Adrenal gland (tissue), 5 donors: ENCODE measurements around the gene CFAP299.

Experiments used
- POLR2A ChIP-seq, 2 donors: fragments of 450-650 bp; IDR thresholded peaks; one replicate each; pipeline ENCODE4 v1.6.1; 2017; ENCODE audit warnings: antibody characterized with exemption in 2 of 2, mild to moderate bottlenecking in 2 of 2, moderate library complexity in 1 of 2
- TF ChIP-seq, protein P1 (sequence below), 6 experiments: fragments of 450-650 bp in 4 of 6; fragments of 200-600 bp in 2 of 6; sonication (generic) in 1 of 6; IDR thresholded peaks; 1 replicate in 5 of 6; 2 replicates in 1 of 6; pipeline versions ENCODE4 v1.5.1 to v1.8.0; 2016 to 2021; ENCODE audit warnings: antibody characterized with exemption in 6 of 6, mild to moderate bottlenecking in 2 of 6, moderate library complexity in 1 of 6
- donor health status: DM: no; HTN: no; CAD: no.

- TF ChIP-seq POLR2A (IDR thresholded peaks at IDR 0.05), result no peak
- TF ChIP-seq, protein P1, sequence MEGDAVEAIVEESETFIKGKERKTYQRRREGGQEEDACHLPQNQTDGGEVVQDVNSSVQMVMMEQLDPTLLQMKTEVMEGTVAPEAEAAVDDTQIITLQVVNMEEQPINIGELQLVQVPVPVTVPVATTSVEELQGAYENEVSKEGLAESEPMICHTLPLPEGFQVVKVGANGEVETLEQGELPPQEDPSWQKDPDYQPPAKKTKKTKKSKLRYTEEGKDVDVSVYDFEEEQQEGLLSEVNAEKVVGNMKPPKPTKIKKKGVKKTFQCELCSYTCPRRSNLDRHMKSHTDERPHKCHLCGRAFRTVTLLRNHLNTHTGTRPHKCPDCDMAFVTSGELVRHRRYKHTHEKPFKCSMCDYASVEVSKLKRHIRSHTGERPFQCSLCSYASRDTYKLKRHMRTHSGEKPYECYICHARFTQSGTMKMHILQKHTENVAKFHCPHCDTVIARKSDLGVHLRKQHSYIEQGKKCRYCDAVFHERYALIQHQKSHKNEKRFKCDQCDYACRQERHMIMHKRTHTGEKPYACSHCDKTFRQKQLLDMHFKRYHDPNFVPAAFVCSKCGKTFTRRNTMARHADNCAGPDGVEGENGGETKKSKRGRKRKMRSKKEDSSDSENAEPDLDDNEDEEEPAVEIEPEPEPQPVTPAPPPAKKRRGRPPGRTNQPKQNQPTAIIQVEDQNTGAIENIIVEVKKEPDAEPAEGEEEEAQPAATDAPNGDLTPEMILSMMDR (IDR thresholded peaks at IDR 0.05), result no peak
Observed at GRCh38 chr4:80311130-80311529, 24.4 kb upstream of the CFAP299 start.
